KMS-11 (cell line): Measurements from ENCODE around the gene CD300A.

Experiments
- H2AFZ ChIP-seq: fragments of 200-600 bp; sonication (generic); 2 replicates; pipeline ENCODE4 v1.6.1; 2016; ENCODE audit warnings: antibody characterized with exemption, mixed run types, low read depth
- H3K27ac ChIP-seq: fragments of 200-600 bp; sonication (generic); 2 replicates; pipeline ENCODE4 v1.6.1; 2016; ENCODE audit warnings: mild to moderate bottlenecking, mixed run types
- H3K27me3 ChIP-seq: fragments of 200-600 bp; sonication (generic); 2 replicates; pipeline ENCODE4 v1.6.1; 2017; ENCODE audit warnings: mild to moderate bottlenecking, low read depth, mixed run types, moderate library complexity; ENCODE audit not compliant: insufficient read depth
- H3K36me3 ChIP-seq: fragments of 200-600 bp; sonication (generic); 2 replicates; pipeline ENCODE4 v1.6.1; 2017; ENCODE audit warnings: mild to moderate bottlenecking, mixed run types; ENCODE audit not compliant: insufficient read depth
- H3K4me1 ChIP-seq: fragments of 200-600 bp; sonication (generic); 2 replicates; pipeline ENCODE4 v1.6.1; 2016; ENCODE audit warnings: mild to moderate bottlenecking, low read depth, mixed run types; ENCODE audit not compliant: poor library complexity, severe bottlenecking
- H3K4me2 ChIP-seq: fragments of 200-600 bp; sonication (generic); 2 replicates; pipeline ENCODE4 v1.7.0; 2016; ENCODE audit warnings: mild to moderate bottlenecking, mixed run types
- H3K4me3 ChIP-seq: fragments of 200-600 bp; sonication (generic); IDR thresholded peaks from 2 replicates; pipeline ENCODE4 v1.6.1; 2017; ENCODE audit warnings: low read depth, low read length, mixed read lengths; ENCODE audit not compliant: insufficient read depth
- H3K79me2 ChIP-seq: fragments of 200-600 bp; sonication (generic); 2 replicates; pipeline ENCODE4 v1.6.1; 2016; ENCODE audit warnings: low read depth, mixed run types; ENCODE audit not compliant: insufficient read depth
- H3K9ac ChIP-seq: fragments of 200-600 bp; sonication (generic); 2 replicates; pipeline ENCODE4 v1.6.1; 2016; ENCODE audit warnings: mild to moderate bottlenecking, mixed run types
- H4K20me1 ChIP-seq: fragments of 200-600 bp; sonication (generic); 2 replicates; pipeline ENCODE4 v1.6.1; 2016; ENCODE audit warnings: mild to moderate bottlenecking, mixed run types; ENCODE audit not compliant: insufficient read depth
- CTCF ChIP-seq: fragments of 200-600 bp; sonication (generic); conservative IDR thresholded peaks from 2 replicates; pipeline ENCODE4 v1.6.1; 2017; ENCODE audit warnings: low read depth, mild to moderate bottlenecking, antibody characterized with exemption, low read length, moderate library complexity, mixed read lengths

Gene CD300A

GRCh38 chr17:74452033-74452840, 14.2 kb upstream of the CD300A start:
- Histone ChIP-seq H3K4me1 (no peaks in the 10 kb centered on the region), H2AFZ (no peak overlapping the region), H3K36me3 (no peaks in the 10 kb centered on the region), H3K4me3 (no peak overlapping the region), H4K20me1 (no peaks in the 10 kb centered on the region), H3K9ac (no peak overlapping the region), H3K27ac (no peak overlapping the region), H3K4me2 (no peak overlapping the region), H3K27me3 (peaks cover 59% of the 10 kb centered on the region; the same call in 1 of the 2 replicates), H3K79me2 (no peaks in the 10 kb centered on the region)
- TF ChIP-seq CTCF: no peak

GRCh38 chr17:74452841-74453661, 13.4 kb upstream of the CD300A start:
- Histone ChIP-seq H3K4me1 (no peaks in the 10 kb centered on the region), H3K79me2 (no peaks in the 10 kb centered on the region), H3K36me3 (no peaks in the 10 kb centered on the region), H3K9ac (no peak overlapping the region), H3K27ac (no peak overlapping the region), H3K27me3 (peaks cover 51% of the 10 kb centered on the region; the same call in 1 of the 2 replicates), H4K20me1 (no peaks in the 10 kb centered on the region), H3K4me2 (no peak overlapping the region), H2AFZ (no peak overlapping the region), H3K4me3 (no peak overlapping the region)
- no peak for TF ChIP-seq CTCF

- H3K4me3 ChIP-seq: no peak overlapping the region
- H3K4me2 ChIP-seq: no peak overlapping the region; the same call in 1 of the 2 replicates
- H3K27ac ChIP-seq: no peak overlapping the region
- H3K4me1 ChIP-seq: no peaks in the 10 kb centered on the region
- no peaks in the 10 kb centered on the region for H3K36me3 ChIP-seq
- H3K79me2 ChIP-seq: no peaks in the 10 kb centered on the region
- TF ChIP-seq CTCF: no peak
- H4K20me1 ChIP-seq: no peaks in the 10 kb centered on the region
- H3K9ac ChIP-seq: no peak overlapping the region
- H3K27me3 ChIP-seq: peaks cover 49% of the 10 kb centered on the region; the same call in 1 of the 2 replicates
- H2AFZ ChIP-seq: no peak overlapping the region
Measured at GRCh38 chr17:74453665-74454196, 12.7 kb upstream of the CD300A start.

GRCh38 chr17:74454197-74455024, 12.0 kb upstream of the CD300A start:
- Histone ChIP-seq H3K4me2 (peak overlapping the region; percentile 33; the same call in 1 of the 2 replicates), H3K27me3 (peaks cover 50% of the 10 kb centered on the region; the same call in 1 of the 2 replicates), H4K20me1 (no peaks in the 10 kb centered on the region), H3K9ac (no peak overlapping the region), H3K4me3 (no peak overlapping the region), H3K27ac (no peak overlapping the region), H2AFZ (peak overlapping the region; percentile 34; the same call in 1 of the 2 replicates), H3K4me1 (no peaks in the 10 kb centered on the region), H3K36me3 (no peaks in the 10 kb centered on the region), H3K79me2 (no peaks in the 10 kb centered on the region)
- no peak for TF ChIP-seq CTCF
